NCI-H345 treated with DMSO at 0.1 percent for 48 hours (cell line): ENCODE data around the gene ID2.

Experiments
- DNase-seq: peaks from one replicate; lab custom pipeline; 2025; ENCODE audit not compliant: unreplicated experiment; lab: John Stamatoyannopoulos, UW

ID2 gene, protein sequence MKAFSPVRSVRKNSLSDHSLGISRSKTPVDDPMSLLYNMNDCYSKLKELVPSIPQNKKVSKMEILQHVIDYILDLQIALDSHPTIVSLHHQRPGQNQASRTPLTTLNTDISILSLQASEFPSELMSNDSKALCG

DNA sequence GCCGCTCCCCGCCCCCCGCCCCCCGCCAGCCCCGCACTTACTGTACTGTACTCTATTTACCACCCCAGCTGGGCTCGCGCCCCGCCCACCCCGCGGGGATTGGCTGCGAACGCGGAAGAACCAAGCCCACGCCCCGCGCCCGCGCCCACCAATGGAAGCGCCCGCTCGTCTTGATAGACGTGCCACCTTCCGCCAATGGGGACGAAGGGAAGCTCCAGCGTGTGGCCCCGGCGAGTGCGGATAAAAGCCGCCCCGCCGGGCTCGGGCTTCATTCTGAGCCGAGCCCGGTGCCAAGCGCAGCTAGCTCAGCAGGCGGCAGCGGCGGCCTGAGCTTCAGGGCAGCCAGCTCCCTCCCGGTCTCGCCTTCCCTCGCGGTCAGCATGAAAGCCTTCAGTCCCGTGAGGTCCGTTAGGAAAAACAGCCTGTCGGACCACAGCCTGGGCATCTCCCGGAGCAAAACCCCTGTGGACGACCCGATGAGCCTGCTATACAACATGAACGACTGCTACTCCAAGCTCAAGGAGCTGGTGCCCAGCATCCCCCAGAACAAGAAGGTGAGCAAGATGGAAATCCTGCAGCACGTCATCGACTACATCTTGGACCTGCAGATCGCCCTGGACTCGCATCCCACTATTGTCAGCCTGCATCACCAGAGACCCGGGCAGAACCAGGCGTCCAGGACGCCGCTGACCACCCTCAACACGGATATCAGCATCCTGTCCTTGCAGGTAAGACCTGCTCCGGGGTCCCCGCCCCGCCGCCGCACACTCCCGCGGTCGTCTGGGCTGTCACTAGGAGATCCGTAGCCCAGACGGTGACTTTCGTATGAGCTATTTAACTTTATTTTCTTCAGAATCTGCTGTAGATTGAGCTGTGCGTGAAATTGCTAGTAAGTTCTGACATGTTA, at the start of gene ID2:
Gene ID2, plus strand, starts transcription at position 271 of the 907 bp plus-strand sequence. Its CDS starts 110 bp downstream, at position 381.
- DNase-seq = peak; percentile 99

DNA sequence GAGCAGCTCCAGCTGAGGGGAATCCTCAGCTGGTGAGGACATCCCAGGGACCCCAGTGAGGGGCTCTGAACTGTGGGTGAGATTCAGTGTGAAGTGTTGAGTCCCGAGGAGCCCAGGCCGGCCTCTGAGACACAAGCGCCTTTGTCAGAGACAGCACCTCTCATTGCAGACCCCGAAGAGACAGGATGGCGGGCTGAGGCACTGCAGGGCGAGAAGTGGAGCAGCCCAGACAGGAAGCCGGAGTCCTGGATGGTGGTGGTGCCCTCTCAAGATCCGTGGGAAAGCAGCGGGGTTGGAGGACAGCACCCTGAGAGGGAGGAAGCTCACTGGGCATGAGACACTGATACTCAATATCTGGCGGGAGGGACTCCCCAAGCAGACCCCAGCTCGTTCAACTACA, 49.1 kb upstream of the ID2 start:
- DNase-seq = no peak

DNA sequence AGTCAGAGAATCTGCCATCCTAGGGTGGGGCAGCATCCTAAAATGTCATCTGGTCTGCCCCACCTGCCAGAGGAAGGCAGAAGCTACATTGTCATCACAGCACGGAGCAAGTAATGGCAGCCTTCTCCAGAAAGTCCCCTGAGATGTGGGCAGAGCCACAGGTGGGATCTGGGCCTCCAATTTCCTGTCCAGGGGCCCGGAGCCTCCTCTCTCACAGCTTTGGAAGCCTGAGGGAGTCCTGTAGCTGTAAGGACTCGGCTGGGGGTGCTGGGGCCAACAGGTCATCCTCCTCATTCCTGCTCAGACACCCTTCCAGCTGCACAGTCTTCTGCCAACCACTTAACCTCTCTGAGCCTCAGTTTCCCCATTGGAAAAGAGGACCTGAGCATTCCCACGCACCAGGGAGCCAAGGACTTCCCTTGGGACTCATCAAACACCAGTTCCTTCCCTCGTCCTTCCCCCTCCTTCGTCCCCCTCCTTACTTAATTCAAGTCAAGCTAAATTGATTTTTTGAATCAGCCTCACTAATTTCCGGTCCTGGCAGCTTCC, 48.6 kb upstream of the ID2 start:
- DNase-seq = no peak

DNA sequence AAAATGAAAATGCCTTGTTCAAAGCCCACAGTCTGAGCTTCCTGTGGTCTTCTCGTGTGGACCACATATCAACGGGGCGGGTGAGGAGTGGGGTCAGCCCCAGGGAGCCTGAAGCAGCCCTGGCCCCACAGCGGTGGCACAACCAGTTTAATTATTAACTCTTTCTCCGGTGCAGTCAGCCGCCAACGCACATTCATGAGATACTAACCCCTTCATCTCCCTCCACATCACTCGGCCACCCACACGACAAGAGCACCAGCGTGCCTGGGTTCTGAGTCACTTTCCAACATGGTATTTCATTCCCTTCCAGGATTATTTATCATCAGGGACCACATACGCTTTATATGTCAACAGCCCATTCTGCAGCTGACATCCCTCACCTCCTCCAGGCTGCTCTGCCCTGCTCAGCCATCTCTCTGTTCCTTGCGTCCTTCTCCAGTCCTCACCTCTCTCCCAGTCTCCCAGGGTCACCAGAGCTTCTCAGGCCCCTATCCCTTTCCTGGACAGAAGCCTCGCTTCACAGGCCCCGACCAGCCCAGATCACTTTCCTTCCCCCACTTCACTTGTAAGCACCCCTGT, 48.0 kb upstream of the ID2 start:
- DNase-seq = no peak

DNA sequence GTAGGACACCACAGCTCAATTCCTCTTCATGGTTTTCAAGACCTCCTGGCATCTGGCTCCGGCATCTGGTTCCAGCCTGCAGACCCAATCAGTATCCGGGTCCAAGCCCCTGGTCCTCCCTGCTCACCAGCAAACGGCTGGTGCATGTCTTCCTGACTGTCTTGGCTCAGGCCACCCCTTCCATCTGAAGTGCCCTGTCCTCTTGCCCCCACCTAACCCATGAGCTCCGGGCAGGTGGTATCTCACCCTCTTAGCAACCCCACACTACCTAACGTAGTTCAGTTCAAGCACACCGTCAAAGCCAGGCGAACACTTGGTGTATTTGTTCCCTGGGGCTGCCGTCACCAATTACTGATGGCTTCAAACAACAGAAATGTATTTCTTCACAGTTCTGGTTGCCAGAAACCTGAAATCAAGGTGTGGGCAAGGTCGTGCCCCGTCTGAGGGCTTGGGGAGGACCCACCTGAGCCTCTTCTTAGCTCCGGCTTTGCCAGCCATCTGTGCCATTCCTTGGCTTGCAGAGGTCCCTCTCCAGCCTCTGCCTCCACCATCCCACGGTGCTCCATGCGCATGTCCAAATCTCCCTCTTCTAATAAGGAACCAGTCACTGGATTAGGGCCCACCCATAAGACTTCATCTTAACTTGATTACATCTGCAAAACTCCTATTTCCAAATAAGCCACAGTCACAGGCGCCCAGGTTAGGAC, 47.2 kb upstream of the ID2 start:
- no peak for DNase-seq

DNA sequence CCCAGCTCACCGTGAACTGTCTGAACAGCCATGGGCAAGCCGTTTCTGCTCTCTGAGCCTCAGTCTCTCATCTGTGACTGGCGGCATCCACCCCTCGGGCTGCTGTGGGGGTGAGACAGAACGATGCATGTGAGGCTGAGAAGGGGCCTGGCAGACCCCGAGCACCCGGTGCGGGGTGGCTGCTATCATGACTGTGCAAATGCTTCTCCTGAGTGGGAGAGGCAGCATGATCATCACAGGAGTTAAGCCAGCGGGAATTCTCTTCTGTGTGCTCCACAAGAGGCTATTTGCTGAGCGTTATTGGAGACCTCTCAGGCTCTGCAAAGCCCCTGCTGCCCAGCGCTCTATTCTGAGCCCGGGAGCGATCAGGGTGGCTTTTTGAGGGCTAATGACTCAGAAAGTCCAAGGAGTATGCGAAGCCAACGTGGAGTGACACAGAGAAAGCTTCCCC, 45.8 kb upstream of the ID2 start:
- no peak for DNase-seq

DNA sequence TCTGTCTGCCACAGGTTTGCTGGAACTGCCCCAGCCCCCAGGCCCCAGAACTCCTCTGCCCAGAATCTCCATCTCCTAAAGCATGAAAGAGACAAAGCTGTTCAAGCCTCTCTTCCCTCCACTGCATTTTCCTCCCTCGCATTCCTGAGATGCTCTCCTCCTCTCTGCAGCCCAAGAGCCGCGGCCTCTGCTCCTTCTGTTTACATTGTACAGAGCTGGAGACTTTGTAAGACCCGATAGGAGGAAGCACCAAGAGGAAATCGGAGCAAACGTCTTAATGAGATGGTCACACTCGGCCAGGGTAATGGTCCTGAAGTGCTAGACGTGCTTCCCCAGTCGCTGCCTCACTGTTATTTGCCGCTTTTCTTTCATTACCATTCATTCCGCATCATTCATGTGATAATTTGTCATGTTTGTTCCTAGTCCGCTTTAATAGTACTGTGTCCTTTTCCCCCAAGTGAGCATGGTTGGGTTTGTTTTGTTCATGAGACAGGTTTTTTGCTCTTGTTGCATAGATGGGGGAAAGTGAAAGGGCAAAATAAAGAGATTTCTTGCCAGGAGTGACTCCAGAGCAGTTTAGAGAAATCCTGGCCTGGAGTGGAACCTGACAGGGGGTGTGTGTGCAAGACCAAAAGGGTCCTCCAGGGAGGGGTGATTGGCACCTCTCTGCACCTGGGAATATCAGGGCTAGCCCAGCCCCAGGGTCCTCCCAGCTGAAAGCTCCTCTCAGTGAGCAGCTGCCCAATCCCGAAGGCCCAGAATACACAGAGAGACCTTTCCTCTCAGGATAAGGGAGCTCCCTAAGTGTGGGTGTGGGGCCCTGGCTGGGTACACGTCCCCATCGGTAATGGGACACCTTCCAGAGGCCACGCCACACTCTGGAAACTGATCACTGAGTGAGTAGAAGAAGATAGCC, 44.9 kb upstream of the ID2 start:
- DNase-seq = no peak

DNA sequence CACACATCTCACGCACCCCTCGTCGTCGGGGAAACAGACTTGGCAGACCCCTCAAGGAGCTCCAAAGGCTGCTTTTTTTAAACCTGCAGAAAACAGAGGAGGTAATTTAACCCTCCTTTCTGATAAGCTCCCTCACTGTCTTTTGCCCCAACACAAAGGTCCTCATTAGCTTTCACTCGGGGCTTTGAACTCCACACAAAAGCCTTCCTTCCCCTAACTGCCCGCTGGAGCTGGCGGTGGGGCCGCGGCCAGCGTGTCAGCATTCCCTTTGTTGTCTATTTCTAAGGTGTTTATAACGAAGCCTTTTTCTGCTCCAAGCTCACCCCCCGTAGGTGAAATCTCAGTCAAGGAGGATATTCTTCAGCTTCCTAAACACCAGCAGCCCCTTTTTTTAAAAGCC, 43.5 kb upstream of the ID2 start:
- DNase-seq = no peak

DNA sequence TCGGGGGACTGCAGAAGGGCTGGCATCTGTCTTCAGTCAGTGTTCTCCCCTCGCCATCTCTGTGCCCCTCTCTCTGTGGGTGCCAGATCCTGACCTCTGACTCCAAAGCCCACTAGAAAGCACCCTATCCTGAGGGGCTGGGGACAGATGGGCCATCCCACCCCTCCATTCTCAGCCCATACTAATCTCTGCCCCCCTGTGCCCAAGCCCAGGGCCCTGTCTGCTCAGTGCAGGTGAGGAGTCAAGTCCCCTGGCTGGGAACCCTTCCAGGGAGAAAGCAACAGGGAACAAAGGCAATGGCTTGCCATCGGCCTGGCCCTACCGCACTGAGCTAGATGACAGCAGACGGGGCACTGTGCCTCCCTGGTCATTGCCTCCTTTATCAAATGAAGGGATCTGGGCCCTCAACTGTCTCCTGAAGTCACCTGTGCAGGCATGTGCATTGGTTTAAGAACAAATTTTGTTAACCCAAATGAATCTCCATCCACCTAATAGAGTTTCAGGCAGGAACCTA, 42.7 kb upstream of the ID2 start:
- no peak for DNase-seq

DNA sequence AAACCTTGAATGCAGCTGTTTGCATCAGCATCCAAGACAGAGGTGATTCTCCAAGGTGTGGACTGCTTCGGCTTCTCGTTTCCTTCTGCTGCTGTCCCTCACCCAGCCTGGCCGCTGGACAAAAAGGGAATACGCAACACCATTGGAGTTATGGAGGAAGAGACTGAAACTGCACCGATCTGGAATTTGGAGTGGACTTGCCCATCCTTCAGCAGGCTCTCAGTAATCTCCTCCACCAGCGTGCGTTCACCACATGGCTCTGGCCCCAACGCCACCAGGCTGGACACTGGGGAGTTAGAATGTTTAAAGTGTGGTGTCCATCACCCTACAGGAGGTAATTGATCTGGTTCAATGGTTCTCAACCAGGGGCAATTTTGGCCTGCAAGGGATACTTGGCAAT, 41.4 kb upstream of the ID2 start:
- no peak for DNase-seq

DNA sequence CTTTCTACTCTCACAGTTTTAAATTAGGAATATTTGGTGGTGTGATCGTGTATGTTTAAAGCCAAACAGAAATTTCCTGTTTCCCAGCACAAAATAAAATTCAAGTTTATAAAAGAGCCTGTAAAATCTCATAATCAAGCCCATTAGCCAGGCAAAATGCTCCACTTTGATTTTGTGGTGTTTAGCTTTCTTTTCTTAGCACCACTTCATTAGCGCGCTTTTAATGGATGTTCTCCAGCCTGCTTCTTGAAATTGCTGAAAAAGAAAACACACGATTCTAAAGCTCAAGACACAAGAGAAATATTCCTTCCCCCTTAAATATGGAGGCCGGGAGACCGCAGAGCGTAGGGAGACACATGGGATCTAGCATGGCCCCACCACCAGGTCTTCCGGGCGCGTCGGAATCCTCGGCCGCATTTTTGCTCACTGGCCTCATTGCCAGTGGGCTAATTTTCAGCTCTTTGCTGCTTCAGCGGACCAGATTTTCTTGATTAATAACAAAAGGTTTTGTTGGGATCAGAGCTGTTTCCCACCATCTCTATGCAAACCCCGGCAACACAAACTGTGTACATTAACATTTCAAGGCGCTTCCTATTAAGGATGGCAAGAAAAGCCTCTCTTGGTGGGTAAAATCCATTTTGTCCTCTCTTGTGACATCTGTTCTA, 40.4 kb upstream of the ID2 start:
- DNase-seq = no peak

DNA sequence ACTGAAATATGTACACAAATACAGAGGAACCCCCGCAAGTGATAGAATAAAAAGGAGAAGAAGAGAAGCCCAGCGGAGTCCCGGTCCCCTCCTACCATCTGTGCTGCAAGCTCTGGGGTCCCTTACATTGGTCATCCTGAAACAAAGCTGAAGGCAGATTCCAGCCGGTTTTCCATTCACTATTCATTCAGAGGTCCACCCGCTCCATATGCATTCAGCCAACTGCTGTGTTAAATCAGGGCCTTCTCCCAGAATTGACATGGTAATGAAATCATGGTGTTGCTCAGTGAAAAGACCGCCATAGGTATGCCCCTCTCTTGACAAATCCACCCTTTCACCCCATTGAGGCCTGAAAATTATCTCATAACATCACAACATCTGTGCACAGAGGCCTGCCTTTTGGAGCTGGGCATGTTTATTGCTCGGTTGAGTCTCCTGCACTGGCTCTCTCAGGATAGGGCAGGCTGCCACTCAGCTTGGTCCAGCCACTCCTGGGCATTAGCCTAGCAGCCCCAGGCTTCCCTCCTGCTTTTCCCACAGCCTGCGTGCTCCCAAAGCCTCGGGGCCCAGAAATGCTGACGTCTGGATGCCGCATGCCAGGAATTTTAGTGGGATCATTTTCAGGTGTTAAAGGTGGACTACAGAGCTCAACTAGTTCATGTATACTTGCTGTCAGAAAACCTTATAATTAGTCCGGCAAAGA, 39.3 kb upstream of the ID2 start:
- DNase-seq = no peak

DNA sequence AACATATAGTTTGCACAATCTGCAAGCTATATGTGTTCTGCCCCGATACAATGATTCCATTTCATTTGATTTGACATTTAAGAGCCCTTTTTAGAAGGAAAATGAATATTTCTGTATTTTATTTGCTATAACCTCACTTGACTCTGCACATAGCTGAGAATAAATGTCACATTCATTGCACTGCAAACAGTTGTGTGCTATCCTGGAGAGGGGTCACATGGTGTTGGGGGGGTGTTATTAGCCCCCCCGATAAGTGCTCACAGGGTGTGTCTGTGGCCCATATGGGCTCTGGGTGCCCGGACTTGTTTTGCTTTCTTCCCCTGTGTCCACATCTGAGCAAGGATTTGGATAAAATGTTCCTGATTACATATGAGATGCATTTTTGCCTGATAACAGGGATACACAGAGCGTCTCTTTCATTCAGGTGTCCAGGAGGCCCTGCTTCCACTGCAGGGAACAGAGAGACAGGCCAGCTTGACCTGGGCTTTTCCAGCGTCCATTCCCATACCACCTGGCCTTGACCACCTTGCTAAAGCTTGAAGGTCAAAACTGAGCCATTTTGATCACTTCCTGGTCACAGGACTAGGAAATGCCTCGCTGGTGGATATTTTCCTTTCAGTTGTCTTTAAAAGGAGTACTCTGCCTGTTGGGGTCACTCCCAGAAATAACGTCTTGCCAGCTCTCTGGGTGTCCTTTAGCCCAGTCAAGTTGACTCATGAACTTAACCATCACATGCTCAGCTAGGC, 38.4 kb upstream of the ID2 start:
- DNase-seq = no peak

DNA sequence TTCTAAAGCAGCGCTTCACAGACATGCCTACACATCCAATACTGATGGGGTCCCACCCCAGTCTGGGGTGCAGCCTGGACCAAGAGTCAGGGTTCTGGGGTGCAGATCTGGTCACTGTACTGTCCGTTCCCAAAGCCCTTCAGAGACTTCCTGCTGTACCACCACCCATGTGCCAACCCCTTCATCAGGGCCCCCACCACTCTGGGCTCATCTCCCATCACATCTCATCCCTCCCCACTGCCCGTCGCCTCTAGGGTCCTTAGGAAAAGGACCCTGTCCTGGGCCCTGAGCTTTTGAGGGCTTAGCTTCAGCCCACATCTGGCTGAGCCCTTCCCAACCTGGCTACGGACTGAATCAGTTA, 37.9 kb upstream of the ID2 start:
- no peak for DNase-seq

DNA sequence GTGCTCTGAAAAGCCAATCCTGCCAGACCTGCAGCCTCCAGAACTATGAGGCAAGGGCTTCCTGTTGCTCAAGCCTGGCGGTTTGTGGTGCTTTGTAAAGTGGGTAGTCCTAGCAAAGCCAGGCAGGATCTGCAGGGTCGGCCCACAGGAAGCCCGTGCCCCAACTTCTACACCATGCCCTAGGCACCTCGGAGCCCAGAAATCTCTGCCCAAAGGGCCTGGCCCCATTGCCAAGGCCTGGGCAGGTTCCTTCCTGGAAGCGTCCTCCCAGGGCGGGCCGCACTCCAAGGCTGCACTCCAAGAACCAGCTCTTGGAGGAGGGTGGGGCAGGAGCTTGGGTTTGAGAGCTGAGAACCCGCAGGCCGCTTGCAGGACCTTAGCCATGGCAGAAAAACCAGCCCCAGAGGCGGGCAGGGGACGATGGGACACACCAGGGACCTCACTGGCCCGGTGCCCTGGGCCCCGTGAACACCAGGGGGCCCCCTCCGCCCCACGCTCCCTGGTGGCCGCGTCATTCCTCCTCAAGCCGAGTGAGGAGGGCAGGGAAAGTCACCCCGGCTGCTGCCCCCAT, 37.2 kb upstream of the ID2 start:
- no peak for DNase-seq

DNA sequence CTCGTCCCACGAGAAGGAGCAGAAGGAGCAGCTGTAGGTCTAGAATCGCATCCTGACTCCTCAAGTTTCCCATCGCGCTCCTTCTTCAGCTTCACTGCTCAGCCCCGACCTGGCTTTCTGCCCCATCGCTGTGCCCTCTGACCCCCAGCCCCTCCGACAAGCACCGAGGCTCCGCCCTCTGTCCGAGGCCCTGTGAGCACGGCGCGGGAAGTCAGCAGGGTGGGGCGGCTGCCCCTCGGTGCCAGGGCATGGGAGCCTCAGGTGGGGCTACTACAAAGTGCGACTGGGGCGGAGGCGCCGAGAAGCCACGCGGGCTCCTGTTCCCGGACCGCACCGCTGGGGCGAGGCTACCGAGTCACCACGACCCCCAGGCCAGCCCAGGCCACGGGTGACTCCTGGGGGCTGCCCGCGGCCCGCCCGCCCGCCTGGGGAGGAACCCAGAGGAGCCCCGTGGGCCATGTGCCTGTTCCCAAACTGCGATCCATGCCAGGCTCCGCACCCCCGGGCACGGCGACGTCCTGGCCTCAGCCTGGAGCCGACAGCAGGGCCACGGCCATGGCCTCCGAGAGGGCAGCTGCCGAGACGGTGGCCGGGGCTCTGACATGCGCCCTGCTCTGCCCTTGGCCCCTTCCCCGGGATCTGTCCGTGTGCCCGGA, 36.6 kb upstream of the ID2 start:
- no peak for DNase-seq

DNA sequence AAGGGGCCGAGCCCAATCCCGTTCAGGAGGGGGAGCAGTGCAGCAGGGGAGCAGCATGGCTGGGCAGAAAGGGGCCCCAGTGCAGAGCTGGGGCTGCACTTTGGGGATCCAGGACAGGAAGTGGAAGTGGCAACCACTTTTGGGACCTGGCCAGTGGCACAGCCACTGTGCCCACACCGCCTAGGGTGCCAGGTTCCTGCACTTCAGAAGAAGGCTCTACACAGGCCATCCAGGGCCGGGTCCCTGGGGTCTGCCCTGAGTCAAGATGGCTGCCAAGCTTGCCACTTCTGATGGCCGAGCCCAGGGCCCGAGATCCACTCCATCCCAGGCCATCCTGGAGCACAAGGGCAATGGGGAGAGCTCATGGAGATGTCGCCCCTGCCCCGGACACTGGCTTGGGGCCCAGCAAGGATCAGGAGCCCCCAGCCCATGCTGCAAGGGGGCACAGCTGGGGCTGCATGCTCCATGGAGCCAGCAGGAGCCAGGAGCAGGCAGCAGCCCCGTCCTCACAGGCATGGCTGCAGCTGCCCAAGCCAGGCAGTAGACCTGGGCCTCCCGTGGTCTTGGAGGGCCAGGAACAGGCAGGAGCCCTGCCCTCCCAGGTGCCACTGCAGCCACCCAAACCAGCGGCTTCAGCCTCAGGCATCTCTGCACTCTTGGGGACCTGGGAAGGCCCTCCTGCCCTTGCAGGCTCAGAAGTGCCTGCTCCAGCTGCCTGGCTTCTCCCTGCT, 35.0 kb upstream of the ID2 start:
- DNase-seq = no peak
